Measurements from ENCODE around the gene FOXN3. TPM values are rescaled to one million over a fixed set of nuclear protein-coding genes. Genes with fewer than 3 reads are reported as not detected.

FOXN3 gene
- total RNA-seq, 1 donor from 2014 or later = 122 TPM

DNA sequence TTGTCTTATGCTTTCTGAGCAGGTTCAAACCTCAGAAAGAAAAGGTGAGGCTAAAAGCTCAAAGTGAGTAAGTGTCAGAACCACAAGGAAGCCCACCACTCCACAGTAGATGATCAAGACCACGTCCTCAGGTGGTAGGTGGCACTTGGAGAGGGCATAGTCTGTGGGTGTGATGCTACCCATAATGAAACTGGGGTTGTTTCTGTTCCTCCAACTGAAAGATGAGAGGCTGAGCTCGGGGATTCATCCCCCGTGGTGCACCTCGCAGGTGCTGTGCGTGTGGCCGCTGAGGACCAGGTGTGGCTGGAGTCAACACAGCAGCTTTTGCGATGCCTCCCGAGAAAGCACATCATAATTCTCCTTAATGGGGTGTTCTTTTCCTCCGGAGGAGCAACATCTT, 306.9 kb downstream of the FOXN3 start:
- peaks cover 7% of the 10 kb centered on the region for H3K9me3 Mint-ChIP-seq (ENCODE audit: unreplicated experiment)
- Histone ChIP-seq H3K4me2 (ENCODE audit: low read length) (no peak overlapping the region), H3K36me3 (ENCODE audit: insufficient read depth, low read length) (no peaks in the 10 kb centered on the region), H4K20me1 (ENCODE audit: insufficient read depth, low read length) (no peaks in the 10 kb centered on the region), H3K9me3 (ENCODE audit: insufficient read depth, low read depth, low read length) (no peaks in the 10 kb centered on the region), H3K79me2 (ENCODE audit: insufficient read depth, low read length) (no peaks in the 10 kb centered on the region), H3K9ac (ENCODE audit: low read length) (no peak overlapping the region), H3K27me3 (ENCODE audit: insufficient read depth, low read length) (peaks cover 2% of the 10 kb centered on the region), H3K4me3 (ENCODE audit: insufficient read depth, low read depth, low read length) (no peak overlapping the region), H3K27ac (ENCODE audit: low read depth, low read length) (no peak overlapping the region), H3K4me1 (ENCODE audit: insufficient read depth, low read length) (no peaks in the 10 kb centered on the region), H2AFZ (ENCODE audit: low read depth, low read length) (no peak overlapping the region)
- no peak for FAIRE-seq
- H3K4me3 Mint-ChIP-seq (ENCODE audit: unreplicated experiment) = no peak overlapping the region
- TF ChIP-seq, protein P1, sequence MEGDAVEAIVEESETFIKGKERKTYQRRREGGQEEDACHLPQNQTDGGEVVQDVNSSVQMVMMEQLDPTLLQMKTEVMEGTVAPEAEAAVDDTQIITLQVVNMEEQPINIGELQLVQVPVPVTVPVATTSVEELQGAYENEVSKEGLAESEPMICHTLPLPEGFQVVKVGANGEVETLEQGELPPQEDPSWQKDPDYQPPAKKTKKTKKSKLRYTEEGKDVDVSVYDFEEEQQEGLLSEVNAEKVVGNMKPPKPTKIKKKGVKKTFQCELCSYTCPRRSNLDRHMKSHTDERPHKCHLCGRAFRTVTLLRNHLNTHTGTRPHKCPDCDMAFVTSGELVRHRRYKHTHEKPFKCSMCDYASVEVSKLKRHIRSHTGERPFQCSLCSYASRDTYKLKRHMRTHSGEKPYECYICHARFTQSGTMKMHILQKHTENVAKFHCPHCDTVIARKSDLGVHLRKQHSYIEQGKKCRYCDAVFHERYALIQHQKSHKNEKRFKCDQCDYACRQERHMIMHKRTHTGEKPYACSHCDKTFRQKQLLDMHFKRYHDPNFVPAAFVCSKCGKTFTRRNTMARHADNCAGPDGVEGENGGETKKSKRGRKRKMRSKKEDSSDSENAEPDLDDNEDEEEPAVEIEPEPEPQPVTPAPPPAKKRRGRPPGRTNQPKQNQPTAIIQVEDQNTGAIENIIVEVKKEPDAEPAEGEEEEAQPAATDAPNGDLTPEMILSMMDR (IDR thresholded peaks at IDR 0.05; ENCODE audit: insufficient read depth, low read depth, low read length) = no peak
- no peak for TF ChIP-seq EZH2 (IDR thresholded peaks at IDR 0.05; ENCODE audit: insufficient read depth, low read length)
- no peak for DNase-seq (ENCODE audit: low read depth)
- no peaks in the 10 kb centered on the region for H3K4me1 Mint-ChIP-seq (ENCODE audit: low read depth, unreplicated experiment)
- no peak overlapping the region for H3K27ac Mint-ChIP-seq (ENCODE audit: unreplicated experiment)
- H3K36me3 Mint-ChIP-seq (ENCODE audit: low read depth, unreplicated experiment) = no peaks in the 10 kb centered on the region
- H3K27me3 Mint-ChIP-seq (ENCODE audit: low read depth, unreplicated experiment) = peaks cover 21% of the 10 kb centered on the region

DNA sequence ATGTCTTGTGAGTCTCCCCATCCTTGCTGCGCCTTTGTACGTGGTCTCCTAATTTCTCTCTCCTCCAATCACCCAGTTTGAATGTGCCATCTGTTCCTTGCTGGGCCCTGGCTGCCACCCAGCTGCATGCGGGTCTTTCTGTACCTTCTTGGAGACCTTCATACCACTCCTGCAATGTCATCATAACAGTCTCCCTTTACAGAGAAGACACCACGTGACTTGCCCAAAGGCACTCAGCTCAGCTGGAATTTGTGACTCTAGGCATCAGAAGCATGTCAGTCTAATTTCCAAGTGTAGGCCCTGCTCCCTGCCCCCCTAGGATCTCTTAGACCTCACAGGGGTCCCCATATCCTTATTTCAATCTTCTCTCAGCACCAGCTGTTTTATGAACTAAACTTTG, 308.4 kb downstream of the FOXN3 start:
- Histone ChIP-seq H3K9me3 (ENCODE audit: insufficient read depth, low read depth, low read length) (no peaks in the 10 kb centered on the region), H3K4me3 (ENCODE audit: insufficient read depth, low read depth, low read length) (no peak overlapping the region), H2AFZ (ENCODE audit: low read depth, low read length) (no peak overlapping the region), H4K20me1 (ENCODE audit: insufficient read depth, low read length) (no peaks in the 10 kb centered on the region), H3K79me2 (ENCODE audit: insufficient read depth, low read length) (no peaks in the 10 kb centered on the region), H3K4me1 (ENCODE audit: insufficient read depth, low read length) (no peaks in the 10 kb centered on the region), H3K36me3 (ENCODE audit: insufficient read depth, low read length) (no peaks in the 10 kb centered on the region), H3K9ac (ENCODE audit: low read length) (no peak overlapping the region), H3K27me3 (ENCODE audit: insufficient read depth, low read length) (peaks cover 2% of the 10 kb centered on the region), H3K4me2 (ENCODE audit: low read length) (no peak overlapping the region), H3K27ac (ENCODE audit: low read depth, low read length) (no peak overlapping the region)
- H3K27me3 Mint-ChIP-seq (ENCODE audit: low read depth, unreplicated experiment) = peaks cover 17% of the 10 kb centered on the region
- no peak overlapping the region for H3K27ac Mint-ChIP-seq (ENCODE audit: unreplicated experiment)
- no peak for DNase-seq (ENCODE audit: low read depth)
- no peaks in the 10 kb centered on the region for H3K4me1 Mint-ChIP-seq (ENCODE audit: low read depth, unreplicated experiment)
- H3K36me3 Mint-ChIP-seq (ENCODE audit: low read depth, unreplicated experiment) = no peaks in the 10 kb centered on the region
- peaks cover 7% of the 10 kb centered on the region for H3K9me3 Mint-ChIP-seq (ENCODE audit: unreplicated experiment)
- FAIRE-seq = no peak
- H3K4me3 Mint-ChIP-seq (ENCODE audit: unreplicated experiment) = no peak overlapping the region
- TF ChIP-seq EZH2 (IDR thresholded peaks at IDR 0.05; ENCODE audit: insufficient read depth, low read length) = no peak
- TF ChIP-seq, protein P1 (IDR thresholded peaks at IDR 0.05; ENCODE audit: insufficient read depth, low read depth, low read length) = no peak

GRCh38 chr14:89107626-89108025, 309.4 kb downstream of the FOXN3 start:
- TF ChIP-seq EZH2 (IDR thresholded peaks at IDR 0.05; ENCODE audit: insufficient read depth, low read length) = no peak
- TF ChIP-seq, protein P1 (IDR thresholded peaks at IDR 0.05; ENCODE audit: insufficient read depth, low read depth, low read length) = no peak
- H3K4me2 ChIP-seq (ENCODE audit: low read length) = no peak overlapping the region
- H3K4me3 Mint-ChIP-seq (ENCODE audit: unreplicated experiment) = no peak overlapping the region
- DNase-seq (ENCODE audit: low read depth) (no peak), FAIRE-seq (no peak)
- H2AFZ ChIP-seq (ENCODE audit: low read depth, low read length) = no peak overlapping the region
- H3K36me3 ChIP-seq (ENCODE audit: insufficient read depth, low read length) = no peaks in the 10 kb centered on the region
- peaks cover 18% of the 10 kb centered on the region for H3K27me3 Mint-ChIP-seq (ENCODE audit: low read depth, unreplicated experiment)
- no peaks in the 10 kb centered on the region for H3K9me3 ChIP-seq (ENCODE audit: insufficient read depth, low read depth, low read length)
- H3K9ac ChIP-seq (ENCODE audit: low read length) = no peak overlapping the region
- no peaks in the 10 kb centered on the region for H3K4me1 ChIP-seq (ENCODE audit: insufficient read depth, low read length)
- no peaks in the 10 kb centered on the region for H4K20me1 ChIP-seq (ENCODE audit: insufficient read depth, low read length)
- no peaks in the 10 kb centered on the region for H3K27me3 ChIP-seq (ENCODE audit: insufficient read depth, low read length)
- H3K9me3 Mint-ChIP-seq (ENCODE audit: unreplicated experiment) = peaks cover 9% of the 10 kb centered on the region
- H3K4me3 ChIP-seq (ENCODE audit: insufficient read depth, low read depth, low read length) = no peak overlapping the region
- no peaks in the 10 kb centered on the region for H3K4me1 Mint-ChIP-seq (ENCODE audit: low read depth, unreplicated experiment)
- no peaks in the 10 kb centered on the region for H3K79me2 ChIP-seq (ENCODE audit: insufficient read depth, low read length)
- no peaks in the 10 kb centered on the region for H3K36me3 Mint-ChIP-seq (ENCODE audit: low read depth, unreplicated experiment)
- H3K27ac ChIP-seq (ENCODE audit: low read depth, low read length) = no peak overlapping the region
- no peak overlapping the region for H3K27ac Mint-ChIP-seq (ENCODE audit: unreplicated experiment)

Data from astrocyte (in vitro differentiated cells and primary cell).